Measurements from ENCODE around the gene ATP10D. TPM values are rescaled to one million over a fixed set of nuclear protein-coding genes. Genes with fewer than 3 reads are reported as not detected.
A peak's percentile ranks its signal among the peaks of the same experiment; 100 is the strongest.
"Not testable (repeated sequence)": the region's sequence is repeated elsewhere in the genome, so short reads cannot be mapped to it uniquely, and the experiment has no call there.

Gene ATP10D
- total RNA-seq, 1 experiment from 2014 or later = 2.0 TPM

DNA sequence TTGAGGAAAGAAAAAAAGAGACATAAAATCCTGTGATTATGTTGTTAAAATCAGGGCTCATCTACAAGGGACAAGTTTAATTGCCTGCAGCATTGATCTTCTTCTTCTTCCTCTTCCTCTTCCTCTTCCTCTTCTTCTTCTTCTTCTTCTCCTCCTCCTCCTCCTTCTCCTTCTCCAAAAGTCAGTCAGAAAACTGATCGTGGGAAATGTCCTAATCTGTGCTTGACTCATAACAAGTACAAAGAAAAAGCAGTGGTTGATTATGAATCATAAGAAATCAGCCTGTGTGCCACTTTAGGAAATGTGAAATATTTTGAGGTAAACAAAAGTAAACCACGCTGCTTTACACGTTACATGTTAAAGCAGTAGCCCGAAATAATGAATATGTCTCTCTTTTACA lies 2.7 kb upstream of the ATP10D start:
- no peak overlapping the region for H3K4me3 ChIP-seq
- no peak for DNase-seq
- H3K36me3 ChIP-seq = no peaks in the 10 kb centered on the region
- no peaks in the 10 kb centered on the region for H3K9me3 ChIP-seq
- no peaks in the 10 kb centered on the region for H3K27me3 ChIP-seq

DNA sequence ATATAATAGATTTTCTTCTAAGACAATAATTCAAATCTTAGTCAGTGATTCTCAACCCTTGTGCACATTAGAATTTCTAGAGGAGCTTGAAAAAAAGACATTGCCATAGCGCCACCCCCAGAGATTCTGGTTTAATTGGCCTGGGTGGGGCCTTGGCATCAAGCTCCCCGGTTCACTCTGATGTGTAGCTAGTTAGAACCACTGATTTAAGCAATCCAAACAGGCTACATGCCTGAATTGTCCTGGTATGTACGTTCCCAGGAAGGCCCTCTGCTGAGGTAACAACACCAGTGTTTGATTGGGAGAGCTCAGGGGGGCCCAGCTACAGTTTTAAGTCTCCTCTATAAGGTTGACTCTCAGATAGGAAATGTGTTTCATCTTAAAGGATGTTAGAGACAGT lies 1.3 kb upstream of the ATP10D start:
- DNase-seq = peak; percentile 4
- H3K4me3 ChIP-seq = no peak overlapping the region
- H3K27me3 ChIP-seq = no peaks in the 10 kb centered on the region
- no peaks in the 10 kb centered on the region for H3K36me3 ChIP-seq
- no peaks in the 10 kb centered on the region for H3K9me3 ChIP-seq

DNA sequence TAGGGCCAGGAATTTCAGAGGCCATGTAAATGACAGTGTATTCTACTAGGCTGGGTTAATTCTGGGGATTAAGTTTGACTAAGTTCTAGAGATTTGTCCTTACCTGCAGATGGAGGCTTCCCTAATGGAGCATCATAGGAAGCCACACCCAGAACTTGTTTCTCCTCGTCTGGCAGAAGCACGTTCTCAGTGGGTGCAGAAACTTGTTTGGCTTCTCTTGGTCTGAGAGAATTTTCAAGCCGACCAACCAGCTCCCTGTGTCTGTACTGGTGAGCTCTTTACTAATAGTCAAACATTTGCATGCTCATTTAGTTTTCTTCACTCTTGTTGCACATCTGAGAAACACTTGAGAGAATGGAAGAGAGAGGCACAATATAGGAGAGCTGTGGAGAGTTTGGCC lies 907 bp upstream of the ATP10D start:
- Histone ChIP-seq H3K9me3 (no peaks in the 10 kb centered on the region), H3K36me3 (no peaks in the 10 kb centered on the region), H3K4me3 (no peak overlapping the region), H3K27me3 (no peaks in the 10 kb centered on the region)
- no peak for DNase-seq

DNA sequence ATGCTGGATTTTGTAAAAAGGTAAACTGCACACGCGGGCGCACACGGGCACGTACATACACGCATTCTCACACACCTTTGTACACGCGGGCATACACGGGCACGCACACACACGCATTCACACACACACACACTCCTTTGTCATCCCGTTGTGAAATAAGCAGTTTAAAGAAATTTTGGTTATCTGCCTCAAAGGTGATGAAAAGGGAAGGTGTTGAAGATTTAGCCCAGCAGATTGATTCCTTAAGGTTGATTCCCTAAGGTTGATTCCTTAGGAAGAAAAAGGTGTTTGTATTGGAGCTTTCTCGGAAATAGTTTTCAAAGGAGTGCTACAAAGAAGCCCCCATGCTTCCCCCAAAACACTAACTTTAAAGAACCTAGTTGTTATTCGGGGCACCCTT lies 693 bp downstream of the ATP10D start:
- Histone ChIP-seq H3K9me3 (no peaks in the 10 kb centered on the region), H3K27me3 (no peaks in the 10 kb centered on the region), H3K36me3 (no peaks in the 10 kb centered on the region), H3K4me3 (peak overlapping the region; percentile 65)
- DNase-seq = no peak

DNA sequence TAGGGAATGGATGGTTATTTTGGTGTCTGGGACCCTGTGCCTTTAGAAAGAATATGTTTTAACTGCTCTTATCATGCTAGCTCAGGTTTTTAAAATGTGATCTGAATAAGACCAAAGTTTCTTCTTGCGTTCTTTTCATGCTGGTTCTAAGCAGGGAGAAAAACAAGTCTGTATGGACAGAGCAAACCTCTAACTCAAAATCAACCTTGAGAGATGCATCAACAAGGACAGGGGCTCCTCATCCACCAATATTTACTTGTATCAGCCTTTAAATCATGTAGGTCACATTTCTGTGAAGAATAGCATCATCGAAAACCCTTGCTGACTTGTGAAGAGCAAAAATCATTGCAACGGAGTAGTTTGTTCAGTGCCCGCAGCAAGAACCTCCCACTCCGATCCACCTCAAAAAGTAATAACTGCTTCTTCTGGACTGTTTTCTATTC lies 1.2 kb downstream of the ATP10D start:
- no peaks in the 10 kb centered on the region for H3K36me3 ChIP-seq
- H3K9me3 ChIP-seq = no peaks in the 10 kb centered on the region
- no peaks in the 10 kb centered on the region for H3K27me3 ChIP-seq
- no peak for DNase-seq
- peak overlapping the region; percentile 65 for H3K4me3 ChIP-seq

DNA sequence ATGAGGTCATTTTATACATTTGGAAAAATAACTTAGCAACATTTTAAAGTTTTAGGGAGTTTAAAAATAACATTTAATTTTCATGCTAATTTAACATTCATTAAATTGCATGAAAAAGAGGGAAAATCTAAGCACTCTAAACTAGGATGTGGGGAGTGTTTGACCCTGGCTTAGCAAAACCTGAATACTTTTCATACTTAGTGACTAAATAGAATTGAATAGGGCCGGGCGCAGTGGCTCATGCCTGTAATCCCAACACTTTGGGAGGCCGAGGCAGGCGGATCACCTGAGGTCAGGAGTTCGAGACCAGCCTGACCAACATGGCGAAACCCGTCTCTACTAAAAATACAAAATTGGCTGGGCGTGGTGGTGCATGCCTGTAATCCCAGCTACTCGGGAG lies 1.7 kb downstream of the ATP10D start:
- DNase-seq, H3K27me3 ChIP-seq, H3K36me3 ChIP-seq, H3K9me3 ChIP-seq, H3K4me3 ChIP-seq: not testable (repeated sequence)

DNA sequence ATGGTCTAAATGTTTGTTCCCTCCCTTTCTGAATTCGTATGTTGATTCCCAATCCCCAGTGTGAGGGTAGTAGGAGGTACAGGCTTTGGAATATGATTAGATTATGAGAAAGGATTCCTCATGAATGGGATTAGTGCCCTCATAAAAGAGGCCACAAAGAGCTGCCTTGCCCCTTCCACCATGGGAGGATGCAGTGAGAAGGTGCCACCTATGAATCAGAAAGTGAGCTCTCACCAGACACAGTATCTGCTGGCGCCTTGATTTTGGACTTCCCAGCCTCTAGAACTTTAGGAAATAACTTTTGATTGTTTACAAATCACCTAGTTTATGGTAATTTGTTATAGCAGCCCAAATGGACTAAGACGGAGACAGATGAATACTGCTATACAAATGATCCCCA lies 3.6 kb downstream of the ATP10D start:
- no peak for DNase-seq
- H3K36me3 ChIP-seq = no peaks in the 10 kb centered on the region
- no peaks in the 10 kb centered on the region for H3K9me3 ChIP-seq
- H3K4me3 ChIP-seq = no peak overlapping the region
- no peaks in the 10 kb centered on the region for H3K27me3 ChIP-seq

DNA sequence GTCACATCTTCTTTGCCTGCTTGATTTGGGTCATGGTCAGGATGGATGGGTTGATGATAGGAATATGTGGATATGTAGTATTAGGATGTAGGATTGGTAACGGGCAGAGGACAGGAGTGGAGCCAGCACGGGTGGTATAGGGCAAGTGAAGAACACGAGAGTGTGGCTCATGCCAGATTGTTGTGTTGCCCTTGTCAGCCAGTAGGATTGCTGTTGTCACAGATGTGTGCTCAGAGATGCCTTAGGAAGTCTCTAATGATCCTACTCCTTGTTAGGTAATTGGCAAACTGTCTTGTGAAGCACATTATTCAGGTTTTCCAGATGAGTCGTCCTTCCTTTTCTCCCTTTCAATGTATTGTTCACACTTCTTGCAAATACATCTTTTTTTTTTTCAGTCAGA lies 5.5 kb downstream of the ATP10D start:
- DNase-seq = peak; percentile 12
- no peaks in the 10 kb centered on the region for H3K36me3 ChIP-seq
- H3K27me3 ChIP-seq = no peaks in the 10 kb centered on the region
- H3K9me3 ChIP-seq = no peaks in the 10 kb centered on the region
- H3K4me3 ChIP-seq = no peak overlapping the region

DNA sequence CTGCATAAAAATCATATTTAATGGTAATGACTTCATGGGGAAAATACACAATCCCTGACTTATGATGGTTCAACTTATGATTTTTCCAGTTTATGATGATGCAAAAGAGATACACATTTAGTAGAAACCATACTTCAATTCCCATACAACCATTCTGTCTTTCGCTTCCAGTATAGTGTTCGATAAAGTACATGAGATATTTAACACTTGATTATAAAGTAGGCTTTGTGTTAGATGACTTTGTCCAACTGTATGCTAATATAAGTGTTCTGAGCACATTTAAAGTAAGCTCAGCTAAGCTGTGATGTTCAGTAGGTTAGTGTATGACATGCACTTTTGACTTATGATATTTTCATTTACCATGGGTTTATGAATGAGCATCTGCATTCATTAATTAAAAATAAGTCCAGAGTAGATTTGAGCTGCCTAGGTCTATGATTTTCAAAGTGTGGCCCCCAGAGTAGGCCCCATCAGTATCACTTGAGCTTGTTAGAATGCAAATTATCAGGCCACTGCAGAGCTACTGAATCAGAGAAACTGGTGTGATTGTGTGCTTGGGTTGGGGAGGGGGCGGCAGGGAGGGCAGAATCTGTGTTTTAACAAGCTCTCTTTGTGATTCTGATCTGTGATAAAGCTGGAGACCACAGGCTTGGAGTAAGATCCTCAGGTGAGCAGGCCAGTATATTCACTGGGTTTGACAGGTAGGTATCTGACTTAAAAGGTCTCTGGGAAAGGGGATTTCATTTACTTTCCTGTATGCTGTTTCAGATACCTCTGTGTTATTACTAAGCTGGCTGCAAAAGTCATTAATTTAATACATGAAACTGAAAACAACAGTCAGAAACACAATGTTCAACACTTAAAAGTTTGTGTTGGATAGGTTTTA lies 8.4 kb downstream of the ATP10D start:
- Histone ChIP-seq H3K36me3 (no peaks in the 10 kb centered on the region), H3K27me3 (no peaks in the 10 kb centered on the region)

DNA sequence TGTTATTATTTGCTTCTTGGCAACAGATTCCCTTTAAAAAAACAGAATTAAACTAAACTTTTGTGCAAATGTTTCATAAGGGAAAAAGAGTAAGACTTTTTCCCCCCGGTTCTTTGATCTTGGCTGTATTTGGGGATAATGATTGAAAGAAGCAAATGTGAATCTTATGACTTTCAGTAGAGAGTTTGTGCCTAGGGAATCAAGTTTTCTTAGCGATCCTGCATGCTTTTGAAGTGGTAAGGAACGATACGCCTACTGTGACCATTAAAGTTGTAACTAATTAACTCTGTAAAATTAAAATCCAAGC lies 9.0 kb downstream of the ATP10D start:
- H3K36me3 ChIP-seq = no peaks in the 10 kb centered on the region
- H3K4me3 ChIP-seq = no peak overlapping the region
- no peaks in the 10 kb centered on the region for H3K9me3 ChIP-seq
- H3K27me3 ChIP-seq = no peaks in the 10 kb centered on the region
- no peak for DNase-seq

More for the DNA sequence above, 8.4 kb downstream of the ATP10D start:
- DNase-seq = no peak
- Histone ChIP-seq H3K9me3 (no peaks in the 10 kb centered on the region), H3K4me3 (no peak overlapping the region)

DNA sequence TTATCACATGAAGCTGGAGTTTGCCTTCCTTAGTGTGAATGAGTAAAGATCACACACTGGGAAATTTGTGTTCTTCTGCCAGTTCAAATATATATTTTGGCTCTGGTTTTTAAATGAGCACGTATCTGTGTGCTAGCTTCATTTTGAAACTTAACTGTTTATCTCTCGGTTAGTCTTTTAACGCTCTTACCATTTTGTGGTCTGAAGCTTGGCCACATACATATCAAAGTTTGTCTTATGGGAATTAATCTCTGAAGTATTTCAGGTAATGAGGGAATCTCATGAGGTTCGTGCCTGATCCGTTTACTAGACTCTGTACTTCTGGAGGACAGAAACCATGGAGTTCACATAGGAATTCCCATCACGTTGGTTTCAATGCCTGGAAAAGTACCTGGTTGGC lies 13.8 kb downstream of the ATP10D start:
- H3K9me3 ChIP-seq = no peaks in the 10 kb centered on the region
- DNase-seq = no peak
- H3K4me3 ChIP-seq = no peak overlapping the region
- no peaks in the 10 kb centered on the region for H3K27me3 ChIP-seq
- no peaks in the 10 kb centered on the region for H3K36me3 ChIP-seq

DNA sequence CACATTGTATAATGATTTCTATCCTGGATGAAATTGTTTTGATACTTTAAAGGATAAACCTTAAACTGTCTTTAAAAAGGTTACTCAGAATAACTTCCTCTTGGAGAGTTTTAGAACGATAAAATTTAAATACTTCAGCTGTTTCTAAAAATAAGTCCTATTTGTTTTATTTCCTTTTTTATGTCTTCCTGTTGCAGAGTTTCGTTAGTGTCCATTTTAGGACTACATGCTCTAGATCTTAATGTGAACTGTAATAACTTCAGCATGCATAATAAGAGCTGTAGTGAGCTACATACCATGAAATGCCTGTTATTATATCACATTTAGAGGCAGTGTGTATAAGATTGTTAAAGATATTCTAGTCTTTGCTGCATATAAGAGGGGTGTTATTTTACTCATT lies 14.6 kb downstream of the ATP10D start:
- Histone ChIP-seq H3K36me3 (no peaks in the 10 kb centered on the region), H3K27me3 (no peaks in the 10 kb centered on the region), H3K9me3 (no peaks in the 10 kb centered on the region), H3K4me3 (no peak overlapping the region)
- DNase-seq = no peak

DNA sequence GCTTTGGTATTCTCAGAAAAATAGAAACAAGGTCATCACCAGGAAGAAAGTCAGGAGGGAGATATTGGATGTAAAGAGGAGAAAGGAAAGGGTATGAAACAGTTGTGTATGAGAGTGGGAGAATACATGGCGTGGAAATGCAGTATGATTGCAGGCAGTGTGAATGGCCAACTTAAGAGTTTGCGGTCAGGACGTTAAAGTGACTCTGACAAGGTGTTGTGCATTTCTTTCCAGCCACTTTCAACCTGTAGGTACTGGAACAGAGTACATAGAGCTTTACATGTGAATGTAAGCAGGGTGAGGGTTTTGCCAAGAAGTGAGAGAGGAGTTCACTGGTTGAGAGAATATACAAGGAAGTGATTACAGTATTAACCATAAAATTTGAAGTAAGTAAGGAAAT lies 15.7 kb downstream of the ATP10D start:
- no peak overlapping the region for H3K4me3 ChIP-seq
- H3K36me3 ChIP-seq = no peaks in the 10 kb centered on the region
- no peaks in the 10 kb centered on the region for H3K27me3 ChIP-seq
- H3K9me3 ChIP-seq = no peaks in the 10 kb centered on the region
- DNase-seq = no peak

DNA sequence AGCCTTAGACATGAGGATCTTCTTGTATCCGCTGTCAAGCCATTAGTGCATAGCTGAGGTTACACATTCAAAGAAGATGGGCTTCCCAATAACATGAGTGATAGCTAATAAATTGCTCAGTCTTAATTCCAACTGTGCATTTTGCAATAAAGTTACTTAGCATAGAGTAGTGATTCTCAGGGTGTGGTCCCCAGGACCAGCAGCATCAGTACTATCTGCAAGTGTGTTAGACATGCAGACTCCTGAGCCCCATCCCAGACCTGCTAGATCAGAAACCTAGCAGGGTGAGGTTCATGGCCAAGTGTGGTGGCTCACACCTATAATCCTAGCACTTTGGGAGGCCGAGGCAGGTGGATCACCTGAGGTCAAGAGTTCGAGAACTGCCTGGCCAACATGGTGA lies 20.1 kb downstream of the ATP10D start:
- Histone ChIP-seq H3K4me3 (no peak overlapping the region), H3K27me3 (no peaks in the 10 kb centered on the region), H3K36me3 (no peaks in the 10 kb centered on the region), H3K9me3 (no peaks in the 10 kb centered on the region)
- no peak for DNase-seq

DNA sequence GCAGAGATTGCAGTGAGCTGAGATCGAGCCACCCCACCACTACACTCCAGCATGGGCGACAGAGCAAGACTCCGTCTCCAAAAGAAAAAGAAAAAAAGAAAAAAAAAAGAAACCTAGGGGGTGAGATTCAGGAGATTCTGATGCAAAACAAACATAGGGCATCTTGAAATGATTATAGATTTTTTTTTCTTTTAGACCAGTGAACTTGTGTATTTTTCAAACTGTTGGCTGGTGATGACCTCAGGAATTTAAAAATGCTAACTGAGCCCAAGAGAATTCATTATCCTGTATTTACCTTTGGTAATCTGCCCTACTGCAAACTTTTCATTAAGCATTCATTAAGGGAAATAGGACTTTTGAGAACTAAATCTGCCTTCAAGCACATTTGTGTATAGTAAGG lies 20.6 kb downstream of the ATP10D start:
- no peaks in the 10 kb centered on the region for H3K27me3 ChIP-seq
- H3K4me3 ChIP-seq = no peak overlapping the region
- H3K36me3 ChIP-seq = no peaks in the 10 kb centered on the region
- H3K9me3 ChIP-seq = no peaks in the 10 kb centered on the region
- no peak for DNase-seq

DNA sequence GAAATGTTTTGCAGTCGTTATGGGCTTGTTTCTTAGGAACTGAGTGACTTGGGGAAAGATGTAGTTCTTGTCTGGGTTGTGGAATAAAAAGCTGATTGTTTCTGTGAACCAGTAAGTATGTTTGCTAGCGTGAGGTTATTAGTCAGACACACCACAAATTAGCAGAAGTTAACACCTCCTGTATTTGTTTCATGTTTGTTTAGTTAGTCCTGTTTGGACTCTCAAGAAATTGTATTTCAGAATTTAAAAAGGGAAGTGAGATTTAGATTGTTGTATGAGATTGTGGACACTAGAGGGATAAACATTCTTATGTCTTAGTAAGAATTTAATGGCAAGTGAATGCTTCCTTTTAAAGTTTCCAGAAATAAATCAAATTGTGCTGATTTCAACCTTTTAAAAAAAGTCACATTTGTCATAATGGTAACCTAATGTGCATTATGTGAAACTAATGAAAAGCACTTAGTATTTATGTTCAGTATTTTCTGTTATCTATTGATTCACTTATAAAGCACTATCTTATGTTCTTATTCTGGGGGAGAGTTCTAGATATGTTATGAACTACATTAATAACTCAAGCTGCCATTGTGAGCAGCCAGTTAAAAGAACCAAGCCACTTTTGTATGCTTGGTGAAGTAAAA lies 25.6 kb downstream of the ATP10D start:
- no peaks in the 10 kb centered on the region for H3K9me3 ChIP-seq
- no peaks in the 10 kb centered on the region for H3K27me3 ChIP-seq
- DNase-seq = no peak
- H3K4me3 ChIP-seq = no peak overlapping the region
- H3K36me3 ChIP-seq = no peaks in the 10 kb centered on the region

DNA sequence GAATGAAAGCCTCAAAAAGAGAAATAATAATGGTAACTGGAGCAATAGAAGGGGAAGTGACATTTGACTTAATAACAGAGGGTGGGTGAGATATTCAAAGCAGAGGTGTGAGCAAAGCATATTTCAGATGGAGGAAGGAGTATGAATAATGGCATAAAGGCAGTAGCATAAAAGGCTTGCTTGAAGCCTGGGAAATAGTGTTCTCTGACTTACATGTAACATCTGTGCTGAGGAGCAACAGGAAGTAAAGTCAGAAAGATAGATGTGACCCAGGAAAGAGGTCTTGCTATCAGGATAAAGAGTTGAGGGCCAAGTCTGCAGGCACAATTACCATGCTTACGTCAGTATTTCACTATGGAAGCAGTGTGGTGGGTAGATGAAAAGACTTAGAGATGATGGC lies 28.4 kb downstream of the ATP10D start:
- no peaks in the 10 kb centered on the region for H3K27me3 ChIP-seq
- no peaks in the 10 kb centered on the region for H3K9me3 ChIP-seq
- no peak overlapping the region for H3K4me3 ChIP-seq
- no peaks in the 10 kb centered on the region for H3K36me3 ChIP-seq
- DNase-seq = no peak

DNA sequence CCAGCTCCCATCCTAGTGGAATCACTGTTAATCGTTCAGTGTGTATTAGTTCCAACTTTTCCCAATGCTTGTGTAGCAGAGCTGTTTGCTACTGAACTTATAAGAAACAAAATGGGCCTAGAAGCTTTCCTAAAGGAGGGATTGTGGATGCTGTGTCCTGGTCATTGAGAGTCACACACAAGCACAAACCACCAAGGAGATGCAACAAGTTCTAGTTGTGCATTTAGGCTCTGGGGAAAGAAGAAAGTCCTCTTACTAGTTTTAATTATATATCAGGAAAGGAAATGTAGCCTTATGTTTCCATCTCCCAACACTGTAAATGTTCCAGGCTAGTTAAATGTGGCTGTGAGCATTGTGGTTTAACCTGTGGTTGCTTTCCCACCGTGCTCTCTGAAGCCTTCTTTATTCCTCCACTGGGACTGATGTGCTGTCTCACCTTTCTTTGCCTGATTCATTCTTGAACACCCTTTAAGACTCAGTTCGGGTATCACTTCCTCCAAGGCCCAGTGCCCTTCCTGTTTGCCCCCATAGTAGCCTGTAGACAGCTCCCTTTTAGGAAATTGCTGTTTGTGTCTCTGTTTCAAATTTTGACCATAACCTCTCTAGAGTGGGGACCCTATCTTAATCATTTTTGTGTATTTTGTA lies 34.3 kb downstream of the ATP10D start:
- no peak overlapping the region for H3K4me3 ChIP-seq
- H3K27me3 ChIP-seq = no peaks in the 10 kb centered on the region
- DNase-seq = no peak
- no peaks in the 10 kb centered on the region for H3K9me3 ChIP-seq
- H3K36me3 ChIP-seq = peaks cover 2% of the 10 kb centered on the region; the same call in 1 of the 2 replicates
